ENCODE data around the gene ABHD4.

ABHD4 gene

DNA sequence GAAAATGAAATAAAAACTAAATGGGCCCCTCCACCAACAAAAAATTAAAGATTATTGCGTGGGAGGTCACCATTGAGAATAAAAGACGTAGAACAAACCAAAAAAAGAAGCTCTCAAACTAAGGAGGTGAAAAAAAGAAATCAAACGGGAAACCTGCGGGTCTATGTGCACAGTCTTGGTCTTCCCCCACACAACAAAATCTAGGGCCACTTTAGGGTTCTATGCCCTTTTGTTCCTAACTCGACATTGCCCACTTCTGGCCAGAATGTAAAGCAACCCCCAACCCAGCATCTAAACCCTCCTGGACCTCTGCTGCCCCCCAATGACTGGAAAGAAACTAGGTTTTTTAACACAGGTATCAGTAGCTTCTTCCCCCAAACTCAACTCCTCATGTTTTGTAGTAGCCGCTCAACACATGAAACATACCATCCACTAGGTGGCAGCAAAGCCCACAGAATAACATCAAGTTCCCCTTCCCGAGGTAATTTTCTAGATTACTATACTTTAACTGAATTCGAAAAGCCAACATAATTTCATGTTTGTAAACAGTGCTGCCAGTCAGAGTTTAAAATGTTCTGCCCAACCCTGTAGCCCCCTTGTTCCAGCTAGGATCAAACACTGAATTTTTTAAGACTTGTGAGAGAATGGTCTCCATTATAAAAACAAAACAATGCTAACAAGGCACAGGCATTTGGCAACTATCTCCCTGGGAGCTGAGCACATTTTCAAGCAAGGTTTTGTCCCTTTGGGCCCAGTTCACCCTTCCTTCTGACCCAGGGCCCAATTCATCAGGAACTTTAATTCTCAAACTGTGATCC lies 27.8 kb upstream of the ABHD4 start:
- DNase-seq, result peak; percentile 70
- peak overlapping the region; percentile 21 for H3K27ac ChIP-seq
- TF ChIP-seq, protein P1, sequence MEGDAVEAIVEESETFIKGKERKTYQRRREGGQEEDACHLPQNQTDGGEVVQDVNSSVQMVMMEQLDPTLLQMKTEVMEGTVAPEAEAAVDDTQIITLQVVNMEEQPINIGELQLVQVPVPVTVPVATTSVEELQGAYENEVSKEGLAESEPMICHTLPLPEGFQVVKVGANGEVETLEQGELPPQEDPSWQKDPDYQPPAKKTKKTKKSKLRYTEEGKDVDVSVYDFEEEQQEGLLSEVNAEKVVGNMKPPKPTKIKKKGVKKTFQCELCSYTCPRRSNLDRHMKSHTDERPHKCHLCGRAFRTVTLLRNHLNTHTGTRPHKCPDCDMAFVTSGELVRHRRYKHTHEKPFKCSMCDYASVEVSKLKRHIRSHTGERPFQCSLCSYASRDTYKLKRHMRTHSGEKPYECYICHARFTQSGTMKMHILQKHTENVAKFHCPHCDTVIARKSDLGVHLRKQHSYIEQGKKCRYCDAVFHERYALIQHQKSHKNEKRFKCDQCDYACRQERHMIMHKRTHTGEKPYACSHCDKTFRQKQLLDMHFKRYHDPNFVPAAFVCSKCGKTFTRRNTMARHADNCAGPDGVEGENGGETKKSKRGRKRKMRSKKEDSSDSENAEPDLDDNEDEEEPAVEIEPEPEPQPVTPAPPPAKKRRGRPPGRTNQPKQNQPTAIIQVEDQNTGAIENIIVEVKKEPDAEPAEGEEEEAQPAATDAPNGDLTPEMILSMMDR (IDR thresholded peaks at IDR 0.05; ENCODE audit: low read depth, low read length, missing control alignments), result peak; percentile 71
- in situ Hi-C loops (cut with HindIII; ENCODE audit: low pct_ligation_motif_present, low sequenced_read_pairs), result loop anchor here (10.0 kb wide), 1 partner anchor 74 kb away; the partner anchor contains the start of gene OR6J1
- H3K27me3 ChIP-seq (replicated peaks), result no peaks in the 10 kb centered on the region
- peaks cover 43% of the 10 kb centered on the region for H3K36me3 ChIP-seq (replicated peaks)
- H3K4me3 ChIP-seq (ENCODE audit: low read depth, low read length), result no peak overlapping the region

DNA sequence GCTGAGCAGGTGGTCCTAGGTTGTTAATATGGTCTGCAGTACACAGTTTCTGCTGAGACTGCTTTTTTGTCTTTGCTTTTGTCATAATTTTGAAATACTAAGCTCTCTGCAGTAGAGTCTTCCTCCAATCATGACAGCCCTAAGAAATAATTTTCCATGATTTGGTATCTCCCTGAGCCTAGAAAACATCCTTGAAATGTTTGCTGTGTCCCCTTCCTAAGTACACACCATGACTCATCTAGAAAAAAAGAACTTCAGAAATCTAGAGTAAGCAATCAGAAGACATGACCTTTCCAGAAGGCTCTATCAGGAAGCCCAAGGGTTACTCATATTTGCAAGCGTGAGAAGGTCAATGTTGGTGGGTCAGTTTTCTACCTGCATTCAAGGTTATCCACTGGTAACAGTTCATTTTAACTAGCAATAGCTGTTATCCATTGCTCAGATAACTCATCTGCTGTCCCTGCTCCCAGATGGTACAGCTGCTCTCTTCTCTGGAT lies 25.5 kb upstream of the ABHD4 start:
- TF ChIP-seq, protein P1 (IDR thresholded peaks at IDR 0.05; ENCODE audit: low read depth, low read length, missing control alignments), result no peak
- H3K4me3 ChIP-seq (ENCODE audit: low read depth, low read length), result no peak overlapping the region
- H3K27ac ChIP-seq, result peak overlapping the region; percentile 51
- no peaks in the 10 kb centered on the region for H3K27me3 ChIP-seq (replicated peaks)
- in situ Hi-C loops (cut with HindIII; ENCODE audit: low pct_ligation_motif_present, low sequenced_read_pairs), result loop anchor here (10.0 kb wide), 1 partner anchor 72 kb away; the partner anchor contains the start of gene OR6J1
- H3K36me3 ChIP-seq (replicated peaks), result peaks cover 38% of the 10 kb centered on the region
- DNase-seq, result peak; percentile 51

DNA sequence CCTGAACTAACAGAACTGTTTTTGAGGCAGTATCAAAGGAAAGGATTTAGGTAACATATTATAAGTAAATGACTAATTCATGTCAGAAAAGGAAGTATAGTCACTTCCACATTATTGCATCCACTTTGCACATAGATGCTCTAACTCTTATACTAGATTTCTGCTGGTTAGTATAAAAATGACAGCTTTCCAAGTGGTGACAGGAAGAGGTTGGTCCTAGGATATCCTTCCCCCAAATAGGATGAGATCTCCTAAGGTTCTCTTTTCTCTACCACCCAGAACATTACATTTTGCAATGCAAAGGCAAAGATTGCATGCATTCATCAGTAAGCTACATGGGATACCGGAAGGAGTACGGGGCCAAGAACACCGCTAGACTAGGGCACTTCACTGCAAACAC lies 24.3 kb upstream of the ABHD4 start:
- in situ Hi-C loops (cut with HindIII; ENCODE audit: low pct_ligation_motif_present, low sequenced_read_pairs), result loop anchor here (10.0 kb wide), 1 partner anchor 71 kb away; the partner anchor contains the start of gene OR6J1
- peaks cover 30% of the 10 kb centered on the region for H3K36me3 ChIP-seq (replicated peaks)
- no peak for DNase-seq
- H3K27ac ChIP-seq, result no peak overlapping the region
- TF ChIP-seq, protein P1 (IDR thresholded peaks at IDR 0.05; ENCODE audit: low read depth, low read length, missing control alignments), result no peak
- no peaks in the 10 kb centered on the region for H3K27me3 ChIP-seq (replicated peaks)
- no peak overlapping the region for H3K4me3 ChIP-seq (ENCODE audit: low read depth, low read length)

DNA sequence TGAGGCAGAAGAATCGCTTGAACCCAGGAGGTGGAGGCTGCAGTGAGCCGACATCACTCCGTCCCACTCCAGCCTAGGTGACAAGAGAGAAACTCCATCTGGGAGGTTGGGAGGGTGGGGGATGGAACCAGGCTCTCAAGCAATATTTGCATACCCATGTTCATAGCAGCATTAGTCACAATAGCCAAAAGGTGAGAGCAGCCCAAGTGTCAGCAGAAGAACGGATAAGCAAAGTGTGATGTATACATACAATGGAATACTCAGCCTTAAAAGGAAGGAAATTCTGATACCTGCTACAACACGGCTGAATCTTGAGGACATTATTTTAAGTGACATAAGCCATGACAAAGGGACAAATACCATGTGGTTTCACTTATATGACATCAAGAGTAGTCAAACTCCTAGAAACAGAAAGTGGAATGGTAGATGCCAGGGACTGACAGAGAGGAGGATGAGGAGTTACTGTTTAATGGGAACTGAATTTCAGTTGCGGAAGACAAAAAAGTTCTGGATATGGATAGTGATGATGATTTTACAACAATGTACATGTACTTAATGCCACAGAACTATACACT lies 20.7 kb upstream of the ABHD4 start:
- in situ Hi-C loops (cut with HindIII; ENCODE audit: low pct_ligation_motif_present, low sequenced_read_pairs), result loop anchor here (10.0 kb wide), 1 partner anchor 67 kb away; the partner anchor contains the start of gene OR6J1
- Histone ChIP-seq H3K4me3 (ENCODE audit: low read depth, low read length) (no peak overlapping the region), H3K36me3 (replicated peaks) (peaks cover 24% of the 10 kb centered on the region), H3K27ac (no peak overlapping the region), H3K27me3 (replicated peaks) (no peaks in the 10 kb centered on the region)
- no peak for DNase-seq
- TF ChIP-seq, protein P1 (IDR thresholded peaks at IDR 0.05; ENCODE audit: low read depth, low read length, missing control alignments), result no peak

DNA sequence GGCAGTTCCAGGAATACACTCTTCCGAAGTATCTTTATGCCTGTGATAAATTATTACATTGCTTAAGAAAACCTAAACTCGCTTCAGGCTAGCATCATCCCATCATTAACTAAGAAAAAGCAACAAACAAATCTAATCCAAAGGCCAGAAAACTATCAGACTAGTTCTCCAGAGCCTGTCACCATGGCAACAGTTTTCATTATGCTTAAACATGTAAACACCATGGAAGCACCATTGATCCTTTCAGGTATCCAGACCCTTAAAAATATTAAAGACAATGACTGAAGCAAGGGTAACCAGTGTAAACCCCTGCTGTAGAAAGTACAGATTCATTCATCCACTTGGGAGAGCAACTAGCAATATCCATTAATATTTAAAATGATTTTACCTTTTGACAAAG lies 18.9 kb upstream of the ABHD4 start:
- H3K4me3 ChIP-seq (ENCODE audit: low read depth, low read length), result no peak overlapping the region
- in situ Hi-C loops (cut with HindIII; ENCODE audit: low pct_ligation_motif_present, low sequenced_read_pairs), result loop anchor here (10.0 kb wide), 1 partner anchor 66 kb away; the partner anchor contains the start of gene OR6J1
- no peak for DNase-seq
- TF ChIP-seq, protein P1 (IDR thresholded peaks at IDR 0.05; ENCODE audit: low read depth, low read length, missing control alignments), result no peak
- no peak overlapping the region for H3K27ac ChIP-seq
- peaks cover 12% of the 10 kb centered on the region for H3K36me3 ChIP-seq (replicated peaks)
- H3K27me3 ChIP-seq (replicated peaks), result no peaks in the 10 kb centered on the region
